HEK293 (cell line): ENCODE data around the gene ANGPTL8.

Source experiments
- ATF2 ChIP-seq: fragments of 450-650 bp; formaldehyde crosslinking; IDR thresholded peaks from 2 replicates; pipeline ENCODE4 v1.5.1; 2016; ENCODE audit warnings: missing biosample characterization, missing genetic modification characterization, low read depth
- BCL6B ChIP-seq: fragments of 450-650 bp; formaldehyde crosslinking; IDR thresholded peaks from 2 replicates; pipeline ENCODE4 v1.5.1; 2017; ENCODE audit warnings: missing biosample characterization, missing genetic modification characterization
- CTCF ChIP-seq: fragments of 450-650 bp; formaldehyde crosslinking; IDR thresholded peaks from 2 replicates; pipeline ENCODE4 v1.5.1; 2016; ENCODE audit warnings: missing biosample characterization, missing genetic modification characterization
- HOXC10 ChIP-seq: sonication (generic); formaldehyde crosslinking; IDR thresholded peaks from 2 replicates; pipeline ENCODE4 v1.8.1; 2023; ENCODE audit warnings: mild to moderate bottlenecking, missing genetic modification reagents
- MEIS1 ChIP-seq: sonication (generic); formaldehyde crosslinking; IDR thresholded peaks from 2 replicates; pipeline ENCODE4 v1.8.1; 2022; ENCODE audit warnings: missing genetic modification reagents, mild to moderate bottlenecking, borderline replicate concordance
- ZFP3 ChIP-seq: fragments of 450-650 bp; formaldehyde crosslinking; IDR thresholded peaks from 2 replicates; pipeline ENCODE4 v1.5.1; 2016; ENCODE audit warnings: low read depth, missing biosample characterization, missing genetic modification characterization
- ZNF248 ChIP-seq: fragments of 450-650 bp; formaldehyde crosslinking; IDR thresholded peaks from 2 replicates; pipeline ENCODE4 v1.5.1; 2017; ENCODE audit warnings: missing biosample characterization, missing genetic modification characterization
- ZNF335 ChIP-seq: fragments of 450-650 bp; formaldehyde crosslinking; conservative IDR thresholded peaks from 2 replicates; pipeline ENCODE4 v1.5.1; 2016; ENCODE audit warnings: missing biosample characterization, missing genetic modification characterization
- ZNF398 ChIP-seq: fragments of 450-650 bp; formaldehyde crosslinking; IDR thresholded peaks from 2 replicates; pipeline ENCODE4 v1.5.1; 2017; ENCODE audit warnings: missing biosample characterization, missing genetic modification characterization
- ZNF48 ChIP-seq: fragments of 450-650 bp; formaldehyde crosslinking; IDR thresholded peaks from 2 replicates; pipeline ENCODE4 v1.5.1; 2016; ENCODE audit warnings: missing biosample characterization, missing genetic modification characterization

- TF ChIP-seq ATF2, result no peak
- TF ChIP-seq CTCF (tag by site-specific recombination), result no peak
- no peak for TF ChIP-seq MEIS1
- no peak for TF ChIP-seq ZNF398
- TF ChIP-seq ZNF48 (tag by site-specific recombination), result no peak
- TF ChIP-seq ZNF335 (tag by site-specific recombination), result no peak
- no peak for TF ChIP-seq ZFP3
- TF ChIP-seq HOXC10 (CRISPR knock-in tag), result no peak
- TF ChIP-seq BCL6B (tag by site-specific recombination), result no peak
- no peak for TF ChIP-seq ZNF248 (tag by site-specific recombination)
These were observed 12.7 kb upstream of the ANGPTL8 start for GRCh38 chr19:11226716-11227166.
